ENCODE data around the gene MRTFA. TPM values are rescaled to one million over a fixed set of nuclear protein-coding genes. Genes with fewer than 3 reads are reported as not detected.

Gene MRTFA
- polyA plus RNA-seq, 1 of the 3 experiments (the other 2 are of a cell fraction) = 5.8 TPM

- Histone ChIP-seq H3K9me3 (no peaks in the 10 kb centered on the region), H3K27me3 (ENCODE audit: insufficient read depth) (no peaks in the 10 kb centered on the region), H3K36me3 (replicated peaks in 1 of 2; ENCODE audit: control insufficient read depth in 1 of 2, insufficient read depth in 2 of 2, low read length in 1 of 2) (peaks cover 0 to 28% of the 10 kb centered on the region in 2 experiments), H3K4me1 (ENCODE audit: control insufficient read depth in 1 of 2, insufficient read depth in 2 of 2, low read depth in 1 of 2, low read length in 1 of 2) (peaks cover 0 to 11% of the 10 kb centered on the region in 2 experiments; a peak in 1 of 4 replicates), H2AFZ (ENCODE audit: low read depth) (no peak overlapping the region), H3K9ac (no peak overlapping the region), H3K27ac (ENCODE audit: low read depth in 2 of 2, low read length in 1 of 2) (no peak overlapping the region), H4K20me1 (ENCODE audit: insufficient read depth) (no peaks in the 10 kb centered on the region), H3F3A (replicated peaks; ENCODE audit: insufficient read depth) (no peaks in the 10 kb centered on the region), H3K9me2 (no peaks in the 10 kb centered on the region), H3K4me3 (ENCODE audit: low read depth in 2 of 2, low read length in 1 of 2) (no peak overlapping the region), H3K4me2 (no peak overlapping the region), H3K79me2 (ENCODE audit: insufficient read depth) (no peaks in the 10 kb centered on the region)
- no peak for DNase-seq
- 89% methylated on average over 5 of the region's 8 CpGs for WGBS (ENCODE audit: low lambda C conversion rate)
- ChIA-PET CTCF (no interaction called here), POLR2A (no interaction called here)
- TF ChIP-seq GABPA (IDR thresholded peaks at IDR 0.05; ENCODE audit: low read depth) = no peak
Measured at GRCh38 chr22:40410272-40410671, 226.2 kb downstream of the MRTFA start.

GRCh38 chr22:40409613-40410113 lies 226.9 kb downstream of the MRTFA start:
- H3K27me3 ChIP-seq (ENCODE audit: insufficient read depth) = no peaks in the 10 kb centered on the region

GRCh38 chr22:40408718-40409612 lies 227.6 kb downstream of the MRTFA start:
- DNase-seq = no peak
- H3K27me3 ChIP-seq (ENCODE audit: insufficient read depth) = no peaks in the 10 kb centered on the region
- POLR2A ChIA-PET = no interaction called here
- 82% methylated on average over 2 of the region's 21 CpGs for WGBS (ENCODE audit: low lambda C conversion rate)
- no peak overlapping the region for H2AFZ ChIP-seq (ENCODE audit: low read depth)
- H3K4me2 ChIP-seq = no peak overlapping the region
- no peaks in the 10 kb centered on the region for H3F3A ChIP-seq (replicated peaks; ENCODE audit: insufficient read depth)
- no peaks in the 10 kb centered on the region for H3K9me2 ChIP-seq
- TF ChIP-seq FOXM1 (IDR thresholded peaks at IDR 0.05; ENCODE audit: low read depth) (no peak), EZH2phosphoT487 (IDR thresholded peaks at IDR 0.05; ENCODE audit: borderline replicate concordance, low read depth) (no peak), POLR2AphosphoS5 (IDR thresholded peaks at IDR 0.05; ENCODE audit: low read depth, low read length) (no peak), NFIC (IDR thresholded peaks at IDR 0.05; ENCODE audit: borderline replicate concordance) (no peak), PBX3 (IDR thresholded peaks at IDR 0.05) (no peak), TAF1 (IDR thresholded peaks at IDR 0.05; ENCODE audit: borderline replicate concordance, low read depth, low read length) (no peak), EP300 (IDR thresholded peaks at IDR 0.05; ENCODE audit: borderline replicate concordance in 1 of 2, low read depth in 1 of 2, low read length in 1 of 2) (no peak), GATA2 (CRISPR knock-in tag; IDR thresholded peaks at IDR 0.05) (no peak), CHD2 (IDR thresholded peaks at IDR 0.05; ENCODE audit: low read length, partially characterized antibody) (no peak), RFX5 (IDR thresholded peaks at IDR 0.05; ENCODE audit: low read length) (no peak), ELF1 (IDR thresholded peaks at IDR 0.05) (no peak), YY1 (IDR thresholded peaks at IDR 0.05; ENCODE audit: low read depth) (no peak), ZBTB33 (IDR thresholded peaks at IDR 0.05; ENCODE audit: borderline replicate concordance, low read depth) (no peak)
- no peaks in the 10 kb centered on the region for H3K79me2 ChIP-seq (ENCODE audit: insufficient read depth)
- H3K4me1 ChIP-seq (ENCODE audit: control insufficient read depth in 1 of 2, insufficient read depth in 2 of 2, low read depth in 1 of 2, low read length in 1 of 2) = no peaks in the 10 kb centered on the region
- H3K36me3 ChIP-seq (replicated peaks in 1 of 2; ENCODE audit: control insufficient read depth in 1 of 2, insufficient read depth in 2 of 2, low read length in 1 of 2) = peaks cover 0 to 28% of the 10 kb centered on the region in 2 experiments
- CTCF ChIA-PET = interaction anchor here (0.9 kb wide), 1 partner anchor 62 kb away, joined by 3 read pairs; no protein-coding TSS in a partner anchor
- no peak overlapping the region for H3K4me3 ChIP-seq (ENCODE audit: low read depth in 2 of 2, low read length in 1 of 2)
- no peak overlapping the region for H3K9ac ChIP-seq
- no peaks in the 10 kb centered on the region for H3K9me3 ChIP-seq
- H4K20me1 ChIP-seq (ENCODE audit: insufficient read depth) = no peaks in the 10 kb centered on the region
- H3K27ac ChIP-seq (ENCODE audit: low read depth in 2 of 2, low read length in 1 of 2) = no peak overlapping the region

More at GRCh38 chr22:40409613-40410113, 226.9 kb downstream of the MRTFA start:
- Histone ChIP-seq H3K9me2 (no peaks in the 10 kb centered on the region), H3K4me3 (ENCODE audit: low read depth in 2 of 2, low read length in 1 of 2) (no peak overlapping the region), H4K20me1 (ENCODE audit: insufficient read depth) (no peaks in the 10 kb centered on the region), H3K4me2 (no peak overlapping the region), H3K36me3 (replicated peaks in 1 of 2; ENCODE audit: control insufficient read depth in 1 of 2, insufficient read depth in 2 of 2, low read length in 1 of 2) (peaks cover 0 to 28% of the 10 kb centered on the region in 2 experiments), H2AFZ (ENCODE audit: low read depth) (no peak overlapping the region), H3K27ac (ENCODE audit: low read depth in 2 of 2, low read length in 1 of 2) (no peak overlapping the region), H3K4me1 (ENCODE audit: control insufficient read depth in 1 of 2, insufficient read depth in 2 of 2, low read depth in 1 of 2, low read length in 1 of 2) (peaks cover 0 to 5% of the 10 kb centered on the region in 2 experiments; a peak in 1 of 4 replicates), H3F3A (replicated peaks; ENCODE audit: insufficient read depth) (no peaks in the 10 kb centered on the region), H3K9me3 (no peaks in the 10 kb centered on the region), H3K9ac (no peak overlapping the region), H3K79me2 (ENCODE audit: insufficient read depth) (no peaks in the 10 kb centered on the region)
- ChIA-PET CTCF (interaction anchor here (0.9 kb wide), 1 partner anchor 62 kb away, joined by 3 read pairs; no protein-coding TSS in a partner anchor), POLR2A (no interaction called here)
- no peak for DNase-seq
- TF ChIP-seq MEF2A (IDR thresholded peaks at IDR 0.05; ENCODE audit: borderline replicate concordance, low read depth) = no peak
- no peak for TF ChIP-seq EP300 (IDR thresholded peaks at IDR 0.05; ENCODE audit: borderline replicate concordance in 1 of 2, low read depth in 1 of 2, low read length in 1 of 2)
- no peak for TF ChIP-seq JUND (IDR thresholded peaks at IDR 0.05)
- WGBS (ENCODE audit: low lambda C conversion rate) = no CpG with 5 or more reads among the region's 11 CpGs

Measured in SK-N-SH (cell line).